Thyroid gland (tissue), 4 donors: ENCODE measurements around the gene ANXA6. TPM values are rescaled to one million over a fixed set of nuclear protein-coding genes. Genes with fewer than 3 reads are reported as not detected.
A peak's percentile ranks its signal among the peaks of the same experiment; 100 is the strongest.

Source experiments
- DNase-seq, 2 donors: peaks; one replicate each; pipeline ENCODE4 v3.0.0-alpha.2; 2019
- H3K27ac ChIP-seq, 3 donors: fragments of 200-600 bp; sonication (generic); 1 replicate in 2 of 3; 2 replicates in 1 of 3; pipeline ENCODE4 v1.5.1; 2016 to 2019; ENCODE audit warnings: mild to moderate bottlenecking in 1 of 3, moderate library complexity in 1 of 3
- H3K27me3 ChIP-seq: fragments of 200-600 bp; sonication (generic); one replicate; pipeline ENCODE4 v1.5.1; 2019
- H3K36me3 ChIP-seq, 2 donors: fragments of 200-600 bp; sonication (generic); one replicate each; pipeline ENCODE4 v1.5.1; 2016 to 2019
- H3K4me1 ChIP-seq, 2 donors: fragments of 200-600 bp; sonication (generic); one replicate each; pipeline ENCODE4 v1.5.1; 2017 to 2019
- H3K4me3 ChIP-seq, 3 donors: fragments of 200-600 bp; sonication (generic); replicated peaks in 1 of 3; 1 replicate in 2 of 3; 2 replicates in 1 of 3; pipeline ENCODE4 v1.5.1; 2016; ENCODE audit warnings: mild to moderate bottlenecking in 1 of 3
- H3K9me3 ChIP-seq: fragments of 200-600 bp; sonication (generic); one replicate; pipeline ENCODE4 v1.5.1; 2017
- CTCF ChIP-seq, 6 experiments: fragments of 200-600 bp in 3 of 6; fragments of 450-650 bp in 3 of 6; sonication (generic) in 3 of 6; IDR thresholded peaks; one replicate each; pipeline ENCODE4 v1.5.1; 2016 to 2019; ENCODE audit warnings: antibody characterized with exemption in 6 of 6, mild to moderate bottlenecking in 2 of 6, inconsistent platforms in 1 of 6, moderate library complexity in 1 of 6
- POLR2A ChIP-seq, 2 donors: fragments of 450-650 bp; IDR thresholded peaks; one replicate each; pipeline ENCODE4 v1.6.1; 2017; ENCODE audit warnings: antibody characterized with exemption in 2 of 2, mild to moderate bottlenecking in 2 of 2, moderate library complexity in 1 of 2
- WGBS, 2 donors: methylation state at CpG; one replicate each; pipeline ENCODE4 v1.1.5; 2017; 5-methylcytosine and 5-hydroxymethylcytosine counted together
- intact Hi-C: fragments of 100-400 bp; cut with DNase I; formaldehyde crosslinking; loops from one replicate; pipeline ENCODE4 v1.15.1; 2023
- total RNA-seq, 4 donors: library from RNA; depleted of rRNA; stranded (reverse); fragments of >200 nt; gene quantifications; one replicate each; pipeline ENCODE4 v1.2.3, GENCODE V29; 2016

Gene ANXA6
- total RNA-seq, 4 donors from 2014 or later, result 122 to 283 (median 180) TPM

- H3K4me1 ChIP-seq, result peaks cover 13 to 32% of the 10 kb centered on the region in 2 donors
Observed at GRCh38 chr5:151156507-151157420, 815 bp downstream of the ANXA6 start.

GRCh38 chr5:151155775-151156506 lies 1.6 kb downstream of the ANXA6 start:
- peak overlapping the region in 1 of 3 donors; percentile 59 for H3K4me3 ChIP-seq
- peak overlapping the region; percentile 71 to 93 (median 84) for H3K27ac ChIP-seq
- no peaks in the 10 kb centered on the region for H3K36me3 ChIP-seq
- intact Hi-C loops, result no loop called here
- peaks cover 21 to 40% of the 10 kb centered on the region in 2 donors for H3K4me1 ChIP-seq
- no peak for TF ChIP-seq POLR2A (IDR thresholded peaks at IDR 0.05)
- no peak for TF ChIP-seq CTCF (IDR thresholded peaks at IDR 0.05)
- peak; percentile 60 to 76 for DNase-seq
- H3K27me3 ChIP-seq, result no peaks in the 10 kb centered on the region
- 44 to 45% methylated on average over 7 to 9 of the region's 9 CpGs for WGBS, 2 donors
- no peaks in the 10 kb centered on the region for H3K9me3 ChIP-seq

More at GRCh38 chr5:151156507-151157420, 815 bp downstream of the ANXA6 start:
- 20 to 29% methylated on average over 15 to 17 of the region's 20 CpGs for WGBS, 2 donors
- intact Hi-C loops, result no loop called here
- Histone ChIP-seq H3K4me3 (peak overlapping the region; percentile 32 to 83 (median 59)), H3K27me3 (no peaks in the 10 kb centered on the region), H3K9me3 (no peaks in the 10 kb centered on the region), H3K36me3 (no peaks in the 10 kb centered on the region), H3K27ac (peak overlapping the region; percentile 71 to 93 (median 84))
- DNase-seq, result peak in 1 of 2 donors; percentile 33
- TF ChIP-seq CTCF (IDR thresholded peaks at IDR 0.05) (no peak), POLR2A (IDR thresholded peaks at IDR 0.05) (no peak)

GRCh38 chr5:151154931-151155774 lies 2.4 kb downstream of the ANXA6 start:
- Histone ChIP-seq H3K4me1 (peaks cover 29 to 48% of the 10 kb centered on the region in 2 donors), H3K36me3 (no peaks in the 10 kb centered on the region), H3K9me3 (no peaks in the 10 kb centered on the region), H3K27me3 (no peaks in the 10 kb centered on the region), H3K4me3 (peak overlapping the region in 1 of 3 donors; percentile 59), H3K27ac (peak overlapping the region in 2 of 3 donors; percentile 84 to 93)
- no peak for DNase-seq
- WGBS, 2 donors, result 61 to 64% methylated on average over 9 of the region's 9 CpGs
- intact Hi-C loops, result no loop called here
- TF ChIP-seq POLR2A (IDR thresholded peaks at IDR 0.05) (no peak), CTCF (IDR thresholded peaks at IDR 0.05) (no peak)

- Histone ChIP-seq H3K36me3 (no peaks in the 10 kb centered on the region), H3K4me1 (peaks cover 29 to 51% of the 10 kb centered on the region in 2 donors), H3K4me3 (no peak overlapping the region), H3K9me3 (no peaks in the 10 kb centered on the region), H3K27ac (no peak overlapping the region), H3K27me3 (no peaks in the 10 kb centered on the region)
- intact Hi-C loops, result no loop called here
- DNase-seq, result no peak
- TF ChIP-seq POLR2A (IDR thresholded peaks at IDR 0.05) (no peak), CTCF (IDR thresholded peaks at IDR 0.05) (no peak)
- WGBS, 2 donors, result 86 to 91% methylated on average over 3 of the region's 3 CpGs
Observed at GRCh38 chr5:151153766-151154272, 3.8 kb downstream of the ANXA6 start.
